ENCODE measurements around the gene SLC7A8.

GRCh38 chr14:23115918-23116317 is 67.5 kb downstream of the SLC7A8 start:
- TF ChIP-seq EZH2 (IDR thresholded peaks at IDR 0.05; ENCODE audit: borderline replicate concordance, low read length) (no peak), CTCF (conservative IDR thresholded peaks at IDR 0.05 in 1 of 2, IDR thresholded peaks at IDR 0.05 in 1 of 2; ENCODE audit: extremely low read depth in 1 of 2, insufficient read depth in 1 of 2, low read depth in 1 of 2, low read length in 2 of 2) (no peak)
